Measurements from ENCODE around the gene SV2C. TPM values are rescaled to one million over a fixed set of nuclear protein-coding genes. Genes with fewer than 3 reads are reported as not detected.

Gene SV2C
- total RNA-seq, 1 donor from 2014 or later, result 0.18 TPM

GRCh38 chr5:76385540-76385939 lies 302.4 kb downstream of the SV2C start:
- H3K4me1 Mint-ChIP-seq, result peaks cover 70% of the 10 kb centered on the region
- no peak for DNase-seq (ENCODE audit: low spot score in 2 of 2, unreplicated experiment in 2 of 2)
- peak overlapping the region; percentile 76 for H3K27ac Mint-ChIP-seq
- no peaks in the 10 kb centered on the region for H3K27me3 Mint-ChIP-seq (ENCODE audit: low read depth)
- TF ChIP-seq, protein P1, sequence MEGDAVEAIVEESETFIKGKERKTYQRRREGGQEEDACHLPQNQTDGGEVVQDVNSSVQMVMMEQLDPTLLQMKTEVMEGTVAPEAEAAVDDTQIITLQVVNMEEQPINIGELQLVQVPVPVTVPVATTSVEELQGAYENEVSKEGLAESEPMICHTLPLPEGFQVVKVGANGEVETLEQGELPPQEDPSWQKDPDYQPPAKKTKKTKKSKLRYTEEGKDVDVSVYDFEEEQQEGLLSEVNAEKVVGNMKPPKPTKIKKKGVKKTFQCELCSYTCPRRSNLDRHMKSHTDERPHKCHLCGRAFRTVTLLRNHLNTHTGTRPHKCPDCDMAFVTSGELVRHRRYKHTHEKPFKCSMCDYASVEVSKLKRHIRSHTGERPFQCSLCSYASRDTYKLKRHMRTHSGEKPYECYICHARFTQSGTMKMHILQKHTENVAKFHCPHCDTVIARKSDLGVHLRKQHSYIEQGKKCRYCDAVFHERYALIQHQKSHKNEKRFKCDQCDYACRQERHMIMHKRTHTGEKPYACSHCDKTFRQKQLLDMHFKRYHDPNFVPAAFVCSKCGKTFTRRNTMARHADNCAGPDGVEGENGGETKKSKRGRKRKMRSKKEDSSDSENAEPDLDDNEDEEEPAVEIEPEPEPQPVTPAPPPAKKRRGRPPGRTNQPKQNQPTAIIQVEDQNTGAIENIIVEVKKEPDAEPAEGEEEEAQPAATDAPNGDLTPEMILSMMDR (IDR thresholded peaks at IDR 0.05; ENCODE audit: unreplicated experiment), result no peak
- H3K4me3 Mint-ChIP-seq, result no peak overlapping the region
- no peaks in the 10 kb centered on the region for H3K36me3 Mint-ChIP-seq
- no peaks in the 10 kb centered on the region for H3K9me3 Mint-ChIP-seq

DNA sequence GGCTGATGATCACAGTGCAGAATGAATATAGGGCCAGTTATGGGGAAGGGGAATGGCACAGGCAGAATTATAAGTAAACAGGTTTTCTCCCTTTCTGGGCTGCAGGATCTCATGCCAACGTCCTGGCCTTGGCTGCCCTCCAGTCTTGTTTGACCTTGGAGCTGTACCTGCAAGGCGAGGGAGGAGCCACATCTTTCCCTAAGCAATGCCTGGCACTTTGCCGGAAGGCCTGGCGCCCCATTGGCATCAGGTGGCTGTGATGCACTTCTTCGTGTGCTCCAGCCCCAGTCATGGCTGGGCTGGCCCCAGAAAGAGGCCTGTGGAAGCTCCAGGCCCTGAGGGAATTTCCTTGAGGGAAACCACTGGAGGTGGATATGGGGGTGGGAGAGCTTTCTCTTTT lies 303.2 kb downstream of the SV2C start:
- Mint-ChIP-seq H3K27ac (peak overlapping the region; percentile 76), H3K4me3 (no peak overlapping the region), H3K9me3 (no peaks in the 10 kb centered on the region), H3K4me1 (peaks cover 68% of the 10 kb centered on the region), H3K36me3 (no peaks in the 10 kb centered on the region), H3K27me3 (ENCODE audit: low read depth) (no peaks in the 10 kb centered on the region)
- DNase-seq (ENCODE audit: low spot score in 2 of 2, unreplicated experiment in 2 of 2), result no peak
- TF ChIP-seq, protein P1 (IDR thresholded peaks at IDR 0.05; ENCODE audit: unreplicated experiment), result no peak

GRCh38 chr5:76388236-76388635 lies 305.1 kb downstream of the SV2C start:
- Mint-ChIP-seq H3K27ac (peak overlapping the region; percentile 85), H3K4me1 (peaks cover 74% of the 10 kb centered on the region), H3K4me3 (no peak overlapping the region), H3K36me3 (no peaks in the 10 kb centered on the region), H3K9me3 (no peaks in the 10 kb centered on the region), H3K27me3 (ENCODE audit: low read depth) (no peaks in the 10 kb centered on the region)
- DNase-seq (ENCODE audit: low spot score in 2 of 2, unreplicated experiment in 2 of 2), result no peak
- TF ChIP-seq, protein P1 (IDR thresholded peaks at IDR 0.05; ENCODE audit: unreplicated experiment), result no peak

DNA sequence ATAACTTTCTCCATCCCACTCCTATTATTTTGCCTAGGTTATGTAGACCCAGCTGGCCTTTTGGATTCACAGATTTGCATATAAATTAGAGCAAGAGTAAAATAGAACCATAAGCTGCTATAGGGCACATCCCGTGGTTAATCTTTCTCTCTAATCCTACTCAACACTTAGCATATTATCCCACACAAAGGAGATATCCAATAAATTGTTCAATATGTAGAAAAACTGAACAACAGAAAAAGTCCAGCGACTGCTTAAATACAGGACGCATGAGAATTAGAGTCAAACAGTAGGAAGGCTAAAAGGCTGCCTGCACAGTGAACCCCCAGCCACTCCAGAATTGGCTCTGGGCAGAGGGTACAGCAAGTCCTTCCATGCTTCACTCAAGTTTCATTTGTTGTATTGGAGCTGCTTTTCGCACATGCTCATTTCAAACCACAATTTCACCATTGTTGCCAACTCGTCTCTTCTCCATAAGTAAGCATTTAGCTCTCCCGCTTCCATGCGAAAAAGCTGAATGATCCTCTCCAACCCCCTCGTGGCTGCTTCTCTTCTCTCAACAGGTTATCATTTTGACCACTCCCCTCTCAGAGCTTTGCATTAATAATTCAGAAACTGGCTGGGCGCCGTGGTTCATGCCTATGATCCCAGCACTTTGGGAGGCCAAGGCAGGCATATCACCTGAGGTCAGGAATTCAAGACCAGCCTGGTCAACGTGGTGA lies 305.8 kb downstream of the SV2C start:
- no peaks in the 10 kb centered on the region for H3K36me3 Mint-ChIP-seq
- peak overlapping the region; percentile 84 for H3K27ac Mint-ChIP-seq
- H3K4me3 Mint-ChIP-seq, result no peak overlapping the region
- peaks cover 75% of the 10 kb centered on the region for H3K4me1 Mint-ChIP-seq
- TF ChIP-seq, protein P1 (IDR thresholded peaks at IDR 0.05; ENCODE audit: unreplicated experiment), result no peak
- H3K9me3 Mint-ChIP-seq, result no peaks in the 10 kb centered on the region
- no peak for DNase-seq (ENCODE audit: low spot score in 2 of 2, unreplicated experiment in 2 of 2)
- H3K27me3 Mint-ChIP-seq (ENCODE audit: low read depth), result no peaks in the 10 kb centered on the region

DNA sequence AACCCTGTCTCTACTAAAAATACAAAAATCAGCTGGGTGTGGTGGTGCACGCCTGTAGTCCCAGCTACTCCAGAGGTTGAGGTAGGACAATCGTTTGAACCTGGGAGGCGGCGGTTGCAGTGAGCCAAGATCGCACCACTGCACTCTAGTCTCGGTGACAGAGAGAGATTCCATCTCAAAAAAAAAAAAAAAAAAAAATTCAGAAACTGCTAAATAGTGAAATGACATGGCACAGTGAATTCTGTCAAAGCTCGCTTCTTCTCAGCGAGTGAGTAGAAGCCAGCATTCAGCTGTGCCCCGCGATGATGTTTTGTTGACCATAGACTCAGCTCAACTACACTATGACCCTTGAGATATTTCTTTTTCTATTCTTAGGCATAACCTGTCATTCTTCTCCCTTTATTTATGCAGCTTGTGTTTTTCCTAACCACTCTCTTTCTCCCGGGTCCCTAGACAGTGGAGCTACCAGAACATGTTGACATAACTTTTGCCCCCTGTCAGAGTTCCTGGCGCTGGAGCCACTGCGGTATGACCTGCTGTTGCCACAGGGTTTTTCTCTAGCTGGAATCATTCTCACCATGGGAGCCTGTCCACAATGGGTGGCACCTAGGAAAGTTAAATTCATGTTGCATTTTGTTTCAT lies 306.5 kb downstream of the SV2C start:
- Mint-ChIP-seq H3K4me1 (peaks cover 69% of the 10 kb centered on the region), H3K36me3 (no peaks in the 10 kb centered on the region), H3K27me3 (ENCODE audit: low read depth) (no peaks in the 10 kb centered on the region), H3K27ac (peak overlapping the region; percentile 84), H3K9me3 (no peaks in the 10 kb centered on the region), H3K4me3 (no peak overlapping the region)
- DNase-seq (ENCODE audit: low spot score in 2 of 2, unreplicated experiment in 2 of 2), result no peak
- TF ChIP-seq, protein P1 (IDR thresholded peaks at IDR 0.05; ENCODE audit: unreplicated experiment), result no peak
